GM18868 (cell line): ENCODE results near the gene ZNF564.
"Not testable (repeated sequence)": the region's sequence is repeated elsewhere in the genome, so short reads cannot be mapped to it uniquely, and the experiment has no call there.

Experiments
- ATAC-seq: cut with Tn5 transposase; IDR thresholded peaks from one replicate; pipeline ENCODE4 v1.9.1; 2021; ENCODE audit warnings: mild to moderate bottlenecking, moderate library complexity; ENCODE audit not compliant: unreplicated experiment

Gene ZNF564

DNA sequence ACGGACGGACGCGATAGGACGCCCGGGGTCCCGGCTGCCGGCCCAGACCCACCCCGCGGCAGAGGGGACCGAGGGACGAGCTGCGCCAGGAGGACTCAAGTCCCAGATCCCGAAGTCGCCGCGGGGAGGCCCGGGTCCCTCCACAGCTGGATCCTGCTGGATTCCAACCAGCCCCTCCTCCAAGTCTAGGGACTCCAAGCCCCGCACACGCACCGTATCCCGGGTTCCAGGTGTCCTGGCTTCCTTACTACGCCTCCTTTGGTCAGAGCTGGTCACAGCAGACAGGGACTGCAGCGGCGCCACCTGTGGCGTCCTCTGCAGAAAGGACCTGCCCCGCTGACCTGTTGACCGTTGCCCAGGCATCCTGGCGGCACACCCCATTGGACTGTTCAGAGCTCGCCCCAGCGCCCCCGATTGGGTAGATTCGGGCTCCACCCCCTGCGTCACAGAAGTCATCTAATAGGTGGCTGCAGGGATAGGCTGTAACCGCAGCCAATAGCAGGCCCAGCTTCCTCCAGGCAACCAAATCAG, 37.7 kb downstream of the ZNF564 start:
- ATAC-seq: no peak

- no peak for ATAC-seq
Observed at GRCh38 chr19:12497032-12497431, 54.2 kb downstream of the ZNF564 start.

DNA sequence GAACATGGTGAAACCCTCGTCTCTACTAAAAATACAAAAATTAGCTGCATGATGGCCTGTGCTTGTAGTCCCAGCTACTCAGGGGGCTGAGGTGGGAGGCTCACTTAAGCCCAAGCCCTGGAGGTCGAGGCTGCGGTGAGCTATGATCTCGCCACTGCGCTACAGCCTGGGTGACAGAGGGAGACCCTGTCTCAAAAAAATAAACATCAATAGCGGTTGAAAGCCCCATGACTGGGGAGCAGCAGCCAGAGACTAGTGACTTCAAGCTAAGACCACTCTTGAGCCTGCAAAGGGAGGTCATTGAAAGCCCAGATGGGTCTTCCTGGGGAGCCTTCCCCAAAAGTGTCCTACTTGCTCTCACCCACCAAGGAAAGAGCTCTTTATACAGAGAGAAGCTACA, 54.8 kb downstream of the ZNF564 start:
- no peak for ATAC-seq

GRCh38 chr19:12495002-12495802, 56.1 kb downstream of the ZNF564 start:
- peak; percentile 57 for ATAC-seq

DNA sequence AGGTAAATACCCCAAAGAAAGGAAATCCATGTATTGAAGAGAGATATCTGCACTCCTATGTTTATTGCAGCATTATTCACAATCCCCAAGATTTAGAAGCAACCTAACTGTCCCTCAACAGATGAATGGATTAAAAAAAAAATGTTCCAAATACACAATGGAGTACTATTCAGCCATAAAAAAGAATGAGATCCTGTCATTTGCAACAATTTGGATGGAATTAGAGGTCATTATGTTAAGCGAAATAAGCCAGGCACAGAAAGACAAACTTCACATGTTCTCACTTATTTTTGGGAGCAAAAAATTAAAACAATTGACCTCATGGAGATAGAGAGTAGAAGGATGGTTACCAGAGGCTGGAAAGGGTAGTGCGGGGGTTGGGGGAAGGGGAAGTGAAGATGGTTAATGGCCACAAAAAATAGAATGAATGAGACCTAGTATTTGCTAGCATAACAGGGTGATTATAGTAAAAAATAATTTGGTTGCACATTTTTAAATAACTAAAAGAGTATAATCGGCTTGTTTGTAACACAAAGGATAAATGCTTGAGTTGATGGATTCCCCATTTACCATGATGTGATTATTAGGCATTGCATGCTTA, 56.9 kb downstream of the ZNF564 start:
- no peak for ATAC-seq

DNA sequence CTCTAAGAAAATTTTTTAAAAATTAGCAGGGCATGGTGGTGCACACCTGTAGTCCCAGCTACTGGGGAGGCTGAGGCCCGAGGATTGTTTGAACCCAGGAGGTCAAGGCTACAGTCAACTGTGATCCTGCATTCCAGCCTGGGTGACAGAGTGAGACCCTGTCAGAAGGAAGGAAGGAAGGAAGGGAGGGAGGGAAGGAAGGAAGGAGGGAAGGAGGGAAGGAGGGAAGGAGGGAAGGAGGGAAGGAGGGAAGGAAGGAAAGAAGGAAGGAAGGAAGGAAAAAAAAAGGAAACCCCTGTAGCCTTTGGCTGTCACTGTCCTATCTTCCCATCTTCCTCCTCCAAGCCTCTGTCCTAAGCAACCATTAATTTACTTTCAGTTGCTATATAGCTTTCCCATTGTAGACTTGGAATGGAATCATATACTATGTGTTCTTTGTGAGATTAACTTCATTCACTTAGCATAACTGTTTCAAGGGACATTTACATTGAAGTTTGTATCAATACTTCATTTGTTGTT, 65.0 kb downstream of the ZNF564 start:
- ATAC-seq: not testable (repeated sequence)

GRCh38 chr19:12485571-12485970, 65.7 kb downstream of the ZNF564 start:
- ATAC-seq: no peak

DNA sequence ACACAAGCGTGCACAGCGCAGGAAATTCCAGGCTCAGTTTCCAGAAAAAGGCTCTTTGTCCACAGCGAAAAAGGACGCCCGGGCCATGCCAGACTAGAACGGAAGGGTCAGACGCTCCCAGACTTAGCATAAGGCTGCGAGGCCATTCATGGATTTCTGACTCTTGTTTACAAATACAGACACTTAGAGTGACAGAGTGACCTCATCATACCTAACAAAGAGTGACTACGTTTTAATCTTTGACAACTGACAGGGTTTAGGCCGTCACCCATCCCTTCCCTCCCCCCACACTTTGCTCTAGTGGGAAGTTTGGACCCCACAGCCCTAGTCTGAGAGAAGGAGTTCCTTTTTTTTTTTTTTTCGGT, 66.2 kb downstream of the ZNF564 start:
- ATAC-seq: no peak

DNA sequence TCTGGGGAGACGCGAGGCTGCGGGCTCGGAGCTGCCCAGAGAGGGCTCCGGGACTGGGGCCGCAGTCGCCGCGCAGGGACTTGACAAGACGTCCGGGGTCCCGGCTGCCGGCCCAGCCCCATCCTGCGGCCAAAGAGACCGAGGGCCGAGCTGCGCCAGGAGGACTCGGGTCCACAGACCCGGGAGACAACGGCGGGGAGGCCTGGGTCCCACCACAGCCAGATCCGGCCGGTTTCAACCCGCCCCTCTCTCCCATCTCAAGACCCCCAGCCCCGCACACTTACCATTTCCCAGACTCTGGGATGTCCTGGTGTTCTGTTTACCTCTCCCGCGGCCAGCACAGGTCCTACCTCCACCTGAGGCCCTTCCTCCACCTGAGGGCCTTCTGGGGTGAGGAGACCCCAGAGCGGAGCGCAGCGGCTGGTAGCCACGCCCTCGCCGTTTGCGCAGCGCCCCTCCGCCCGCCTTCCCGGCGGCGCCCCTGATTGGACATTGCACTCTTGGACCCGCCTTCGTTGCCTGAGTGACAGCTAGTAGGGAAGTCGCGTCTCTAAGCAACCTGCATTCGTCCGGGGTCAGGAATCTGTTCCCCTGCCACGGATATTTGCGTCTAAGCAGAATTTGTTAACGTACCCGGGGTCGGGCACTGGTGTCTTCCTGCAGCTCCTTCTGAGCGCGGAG, 66.8 kb downstream of the ZNF564 start, which contains the start of gene ZNF709:
ZNF709 (minus strand) TSS at position 446 of the 681 bp plus-strand sequence; CDS start at position 287, 159 bp downstream.
- ATAC-seq: peak; percentile 94

DNA sequence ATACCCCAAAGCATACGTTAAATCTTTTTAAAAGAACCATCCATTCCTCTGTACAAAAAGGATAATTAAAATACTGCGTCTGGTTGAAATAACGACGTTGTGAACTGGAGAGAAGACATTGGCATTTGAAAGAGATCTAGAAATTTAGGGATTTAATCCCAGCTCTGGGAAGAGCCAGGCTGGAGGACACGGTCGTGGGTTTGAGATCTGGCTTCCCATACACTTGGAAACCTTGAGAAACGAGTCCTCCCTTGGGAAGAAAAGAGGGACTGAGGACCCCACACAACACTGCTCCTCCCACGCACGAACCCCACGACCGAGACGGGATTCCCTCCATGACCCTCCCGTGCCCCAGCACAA, 67.3 kb downstream of the ZNF564 start:
- no peak for ATAC-seq

DNA sequence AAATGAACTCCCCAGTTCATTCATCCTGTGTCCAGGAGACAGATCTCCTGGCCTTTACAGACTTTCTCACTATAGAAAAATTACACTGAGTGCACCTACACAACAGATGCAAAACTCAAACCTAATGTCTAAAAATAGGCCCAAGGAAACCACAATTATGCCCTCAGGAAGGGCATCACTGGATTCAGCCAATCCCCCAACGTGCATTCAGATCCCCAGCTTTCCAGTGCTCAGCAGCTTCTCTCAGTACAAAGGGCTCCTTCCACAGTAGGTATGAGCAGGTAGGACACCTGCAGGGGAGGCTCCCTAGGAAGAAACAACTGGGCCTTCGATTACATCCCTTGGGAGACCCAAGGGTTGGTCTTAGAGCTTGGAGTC, 68.8 kb downstream of the ZNF564 start:
- no peak for ATAC-seq

GRCh38 chr19:12481781-12482508, 69.3 kb downstream of the ZNF564 start:
- no peak for ATAC-seq

DNA sequence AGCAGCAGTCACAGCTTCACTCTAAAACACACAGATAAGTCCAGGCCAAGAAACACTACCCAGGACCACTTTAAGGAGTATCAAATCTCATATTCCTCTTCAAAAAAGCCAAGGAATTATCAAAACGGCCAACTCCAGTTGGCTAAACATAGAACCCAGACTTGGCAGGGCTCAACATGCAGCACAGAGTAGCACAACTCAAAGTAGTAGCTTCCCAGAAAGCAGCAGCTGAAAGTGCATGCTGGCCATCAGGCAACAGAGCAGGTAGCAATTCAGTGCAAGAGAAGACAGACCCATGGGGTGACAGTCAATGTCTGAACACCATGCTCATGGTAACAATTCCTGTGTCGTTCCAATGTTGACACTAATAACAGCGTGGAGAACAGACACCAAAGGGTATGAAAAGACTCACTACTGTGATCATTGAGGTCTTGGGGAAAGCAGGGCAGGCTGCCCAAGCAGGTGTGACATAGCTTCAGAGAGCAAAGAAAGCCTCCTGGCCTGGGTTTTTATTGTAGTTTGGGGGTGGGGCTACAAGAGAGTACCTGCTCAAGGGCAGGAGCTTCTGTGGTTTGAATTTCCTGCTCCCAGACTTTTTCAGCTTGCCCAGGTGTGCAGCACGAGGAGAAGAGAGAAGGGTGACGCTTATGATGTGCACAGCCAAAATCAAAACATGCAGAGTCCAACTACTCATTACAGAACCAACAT, 72.9 kb downstream of the ZNF564 start:
- no peak for ATAC-seq
